ENCODE data around the gene ZNF217. TPM values are rescaled to one million over a fixed set of nuclear protein-coding genes. Genes with fewer than 3 reads are reported as not detected.

Gene ZNF217
- total and polyA plus RNA-seq, 10 of the 15 experiments (the other 5 are each of a cell fraction or from before 2014, with no cell fraction given) = 8.5 to 76.6 (median 40.6) TPM

- DNase-seq (ENCODE audit: low read depth, low spot score) (no peak), ATAC-seq (no peak)
- in situ Hi-C loops (cut with MboI) = no loop called here
These were observed 54.1 kb downstream of the ZNF217 start for GRCh38 chr20:53539516-53539915.

More at GRCh38 chr20:53539516-53539915, 54.1 kb downstream of the ZNF217 start:
- SMC1A ChIA-PET (ENCODE audit: uncharacterized antibody, unreplicated experiment) = interaction anchor here (1.2 kb wide), 1 partner anchor 11 kb away, joined by 6 read pairs; no protein-coding TSS in a partner anchor
- H3K9me3 ChIP-seq (replicated peaks; ENCODE audit: control insufficient read depth, insufficient read depth, low read length) = no peaks in the 10 kb centered on the region
- no peaks in the 10 kb centered on the region for H3K4me1 ChIP-seq (ENCODE audit: control insufficient read depth, insufficient read depth, low read length)
- H3K27me3 ChIP-seq (replicated peaks in 1 of 2; ENCODE audit: control insufficient read depth in 2 of 2, insufficient read depth in 2 of 2, low read length in 1 of 2) = no peaks in the 10 kb centered on the region
- intact Hi-C loops (cut with micrococcal nuclease; ENCODE audit: unreplicated experiment) = loop anchor here (10.0 kb wide), 1 partner anchor 285 kb away; no protein-coding TSS in a partner anchor
- no peaks in the 10 kb centered on the region for H3K36me3 ChIP-seq (ENCODE audit: control insufficient read depth in 2 of 2, insufficient read depth in 2 of 2, low read length in 1 of 2)
- POLR2A ChIA-PET = no interaction called here
- CTCF ChIA-PET = interaction anchor here (1.5 kb wide), 1 partner anchor 10 kb away, joined by 3 read pairs; no protein-coding TSS in a partner anchor
- H3K4me3 ChIP-seq = no peak overlapping the region
- no peaks in the 10 kb centered on the region for H3K79me2 ChIP-seq (ENCODE audit: control insufficient read depth, insufficient read depth, low read length)
- FAIRE-seq = no peak
- RAD21 ChIA-PET (ENCODE audit: unreplicated experiment) = interaction anchor here (0.7 kb wide), 1 partner anchor 307 kb away, joined by 3 read pairs; no protein-coding TSS in a partner anchor
- TF ChIP-seq REST (IDR thresholded peaks at IDR 0.05; ENCODE audit: low read depth, low read length) (no peak), BACH1 (IDR thresholded peaks at IDR 0.05; ENCODE audit: borderline replicate concordance) (no peak), JUNB (IDR thresholded peaks at IDR 0.05) (no peak), NRF1 (conservative IDR thresholded peaks at IDR 0.05; ENCODE audit: low read depth, low read length) (no peak), CHD4 (IDR thresholded peaks at IDR 0.05) (no peak), CEBPB (IDR thresholded peaks at IDR 0.05; ENCODE audit: borderline replicate concordance in 1 of 2, low read depth in 2 of 2, low read length in 2 of 2) (no peak), RUNX3 (IDR thresholded peaks at IDR 0.05; ENCODE audit: low read length) (no peak), CREM (IDR thresholded peaks at IDR 0.05; ENCODE audit: low read depth) (no peak), MAX (IDR thresholded peaks at IDR 0.05; ENCODE audit: low read depth, low read length) (no peak), SP1 (IDR thresholded peaks at IDR 0.05; ENCODE audit: low read depth, low read length) (no peak)
- TF ChIP-seq, protein P1, sequence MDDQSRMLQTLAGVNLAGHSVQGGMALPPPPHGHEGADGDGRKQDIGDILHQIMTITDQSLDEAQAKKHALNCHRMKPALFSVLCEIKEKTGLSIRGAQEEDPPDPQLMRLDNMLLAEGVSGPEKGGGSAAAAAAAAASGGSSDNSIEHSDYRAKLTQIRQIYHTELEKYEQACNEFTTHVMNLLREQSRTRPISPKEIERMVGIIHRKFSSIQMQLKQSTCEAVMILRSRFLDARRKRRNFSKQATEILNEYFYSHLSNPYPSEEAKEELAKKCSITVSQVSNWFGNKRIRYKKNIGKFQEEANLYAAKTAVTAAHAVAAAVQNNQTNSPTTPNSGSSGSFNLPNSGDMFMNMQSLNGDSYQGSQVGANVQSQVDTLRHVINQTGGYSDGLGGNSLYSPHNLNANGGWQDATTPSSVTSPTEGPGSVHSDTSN (IDR thresholded peaks at IDR 0.05; ENCODE audit: insufficient replicate concordance, low read depth, low read length) = no peak
- TF ChIP-seq, protein P2, sequence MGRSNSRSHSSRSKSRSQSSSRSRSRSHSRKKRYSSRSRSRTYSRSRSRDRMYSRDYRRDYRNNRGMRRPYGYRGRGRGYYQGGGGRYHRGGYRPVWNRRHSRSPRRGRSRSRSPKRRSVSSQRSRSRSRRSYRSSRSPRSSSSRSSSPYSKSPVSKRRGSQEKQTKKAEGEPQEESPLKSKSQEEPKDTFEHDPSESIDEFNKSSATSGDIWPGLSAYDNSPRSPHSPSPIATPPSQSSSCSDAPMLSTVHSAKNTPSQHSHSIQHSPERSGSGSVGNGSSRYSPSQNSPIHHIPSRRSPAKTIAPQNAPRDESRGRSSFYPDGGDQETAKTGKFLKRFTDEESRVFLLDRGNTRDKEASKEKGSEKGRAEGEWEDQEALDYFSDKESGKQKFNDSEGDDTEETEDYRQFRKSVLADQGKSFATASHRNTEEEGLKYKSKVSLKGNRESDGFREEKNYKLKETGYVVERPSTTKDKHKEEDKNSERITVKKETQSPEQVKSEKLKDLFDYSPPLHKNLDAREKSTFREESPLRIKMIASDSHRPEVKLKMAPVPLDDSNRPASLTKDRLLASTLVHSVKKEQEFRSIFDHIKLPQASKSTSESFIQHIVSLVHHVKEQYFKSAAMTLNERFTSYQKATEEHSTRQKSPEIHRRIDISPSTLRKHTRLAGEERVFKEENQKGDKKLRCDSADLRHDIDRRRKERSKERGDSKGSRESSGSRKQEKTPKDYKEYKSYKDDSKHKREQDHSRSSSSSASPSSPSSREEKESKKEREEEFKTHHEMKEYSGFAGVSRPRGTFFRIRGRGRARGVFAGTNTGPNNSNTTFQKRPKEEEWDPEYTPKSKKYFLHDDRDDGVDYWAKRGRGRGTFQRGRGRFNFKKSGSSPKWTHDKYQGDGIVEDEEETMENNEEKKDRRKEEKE (IDR thresholded peaks at IDR 0.05) = no peak
- 59% methylated on average over 4 of the region's 4 CpGs for WGBS (ENCODE audit: insufficient coverage, insufficient replicate concordance, low lambda C conversion rate, missing lambda C conversion rate)
- BruUV-seq (replicated peaks) = no TSS peak
- no peak overlapping the region for H3K4me2 ChIP-seq (ENCODE audit: control insufficient read depth, insufficient read depth)
- no peaks in the 10 kb centered on the region for H4K20me1 ChIP-seq (ENCODE audit: control insufficient read depth, insufficient read depth)
- H2AFZ ChIP-seq (ENCODE audit: control insufficient read depth, low read depth, low read length) = no peak overlapping the region
- no peak overlapping the region for H3K27ac ChIP-seq (ENCODE audit: control insufficient read depth, insufficient read depth)
- H3K9ac ChIP-seq (ENCODE audit: control insufficient read depth, insufficient read depth, low read length) = no peak overlapping the region

Measured in GM12878 (cell line).